MCF 10A (cell line): ENCODE results near the gene SYCE3. TPM values are rescaled to one million over a fixed set of nuclear protein-coding genes. Genes with fewer than 3 reads are reported as not detected.
A peak's percentile ranks its signal among the peaks of the same experiment; 100 is the strongest.

Source experiments
- BruUV-seq: library from RNA; stranded (reverse); fragments of 400-500 nt; replicated peaks from 2 replicates; lab custom pipeline; 2021; lab: Mats Ljungman, UMichigan
- CTCF ChIA-PET: fragments of 300-600 bp; sonication (Branson Sonifier 250); formaldehyde crosslinking; extraction: SDS; loops from one replicate; lab custom pipeline; 2021; ENCODE audit warnings: antibody characterized with exemption, inconsistent platforms; lab: Yijun Ruan, JAX
- POLR2A ChIA-PET: fragments of 300-600, 350-650 bp; sonication (Branson Sonifier 250); formaldehyde crosslinking; extraction: SDS; loops from one replicate; lab custom pipeline; 2020; ENCODE audit warnings: antibody characterized with exemption, inconsistent platforms; lab: Yijun Ruan, JAX
- DNase-seq: peaks from one replicate; pipeline ENCODE4 v3.0.0-alpha.2; 2018; ENCODE audit not compliant: unreplicated experiment
- H3K27ac Mint-ChIP-seq: one replicate; pipeline ENCODE4 v1.8.0; 2022; ENCODE audit warnings: mild to moderate bottlenecking, low read depth, mixed read lengths; ENCODE audit not compliant: unreplicated experiment
- H3K27me3 Mint-ChIP-seq: one replicate; pipeline ENCODE4 v1.8.0; 2022; ENCODE audit warnings: mixed read lengths; ENCODE audit not compliant: insufficient read depth, unreplicated experiment
- H3K36me3 Mint-ChIP-seq: one replicate; pipeline ENCODE4 v1.8.0; 2022; ENCODE audit warnings: mild to moderate bottlenecking, moderate library complexity, mixed read lengths; ENCODE audit not compliant: insufficient read depth, unreplicated experiment
- H3K4me1 Mint-ChIP-seq: one replicate; pipeline ENCODE4 v1.8.0; 2022; ENCODE audit warnings: mixed read lengths; ENCODE audit not compliant: insufficient read depth, unreplicated experiment
- H3K4me3 Mint-ChIP-seq: one replicate; pipeline ENCODE4 v1.8.0; 2022; ENCODE audit warnings: mild to moderate bottlenecking, moderate library complexity, mixed read lengths; ENCODE audit not compliant: unreplicated experiment
- H3K9me3 Mint-ChIP-seq: one replicate; pipeline ENCODE4 v1.8.0; 2022; ENCODE audit warnings: mixed read lengths; ENCODE audit not compliant: unreplicated experiment
- CTCF ChIP-seq: fragments of 200-600 bp; IDR thresholded peaks from one replicate; pipeline ENCODE4 v1.8.0; 2022; ENCODE audit warnings: antibody characterized with exemption, mild to moderate bottlenecking; ENCODE audit not compliant: unreplicated experiment
- intact Hi-C: fragments of 100-400 bp; cut with micrococcal nuclease; formaldehyde crosslinking; loops from 2 replicates; pipeline ENCODE4 v1.14.1; 2022
- total RNA-seq: library from RNA; stranded (reverse); gene quantifications from 2 replicates; pipeline ENCODE4 v1.2.3, GENCODE V29; 2022

Gene SYCE3
- total RNA-seq, 1 experiment from 2014 or later, result 0.82 TPM

DNA sequence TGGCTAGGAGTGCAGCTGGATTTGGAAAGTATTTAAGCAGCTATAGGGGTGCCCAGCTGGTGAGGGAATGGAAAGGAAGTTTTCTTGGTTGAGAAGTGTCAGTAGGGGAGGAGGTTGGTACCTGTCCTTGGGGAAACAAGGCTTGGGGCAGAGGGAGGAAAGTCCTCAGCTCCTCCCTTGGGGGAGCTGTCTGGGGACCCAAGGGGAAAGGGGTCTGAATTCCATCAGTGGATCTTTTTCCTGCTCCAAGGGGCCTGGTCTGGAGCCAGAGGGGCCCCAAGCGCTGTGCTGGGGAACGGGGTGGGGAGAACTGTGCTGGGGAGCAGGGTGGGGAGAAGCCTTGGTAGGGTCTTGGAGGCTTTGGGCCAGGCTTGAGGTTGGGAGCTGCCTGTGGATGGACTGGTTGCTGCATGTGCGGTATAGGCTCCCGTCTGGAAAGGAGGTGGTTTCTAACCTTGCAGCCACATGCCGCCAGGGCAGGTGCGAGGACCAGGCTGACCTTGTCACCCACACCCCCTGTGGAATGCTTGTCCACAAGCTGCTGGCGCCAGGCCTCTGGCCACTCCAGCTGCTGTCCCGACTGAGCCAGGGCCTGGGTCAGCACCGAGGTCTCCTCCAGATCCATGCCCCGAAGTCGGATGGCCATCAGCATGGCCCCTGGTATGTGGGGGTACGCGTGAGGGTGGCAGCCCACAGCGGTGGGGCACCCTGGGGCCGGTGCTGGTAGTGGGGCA, 33.9 kb downstream of the SYCE3 start:
- ChIA-PET POLR2A (interaction anchor here (0.7 to 7.1 kb wide), 9 partner anchors 10 to 96 kb away, joined by 3 to 170 read pairs (median 5); partner anchors contain the start of genes CHKB, LMF2, NCAPH2 and SYCE3), CTCF (interaction anchor here (0.6 to 1.7 kb wide), 6 partner anchors 26 to 380 kb away, joined by 3 to 7 read pairs (median 4); partner anchors contain the start of gene SYCE3)
- intact Hi-C loops, result loop anchor here (5.0 kb wide), 1 partner anchor 53 kb away; the partner anchor contains the start of gene CHKB

GRCh38 chr22:50527921-50528681, 34.6 kb downstream of the SYCE3 start:
- intact Hi-C loops, result loop anchor here (5.0 kb wide), 1 partner anchor 54 kb away; the partner anchor contains the start of gene CHKB
- H3K36me3 Mint-ChIP-seq, result peaks cover 61% of the 10 kb centered on the region

More for the DNA sequence above, 33.9 kb downstream of the SYCE3 start:
- H3K27me3 Mint-ChIP-seq, result no peaks in the 10 kb centered on the region
- no TSS peak for BruUV-seq
- DNase-seq, result peak; percentile 12
- H3K9me3 Mint-ChIP-seq, result no peaks in the 10 kb centered on the region
- peak overlapping the region; percentile 85 for H3K4me3 Mint-ChIP-seq
- peaks cover 57% of the 10 kb centered on the region for H3K36me3 Mint-ChIP-seq
- no peak for TF ChIP-seq CTCF
- no peak overlapping the region for H3K27ac Mint-ChIP-seq
- peaks cover 30% of the 10 kb centered on the region for H3K4me1 Mint-ChIP-seq

GRCh38 chr22:50526834-50527801, 35.6 kb downstream of the SYCE3 start:
- peaks cover 20% of the 10 kb centered on the region for H3K4me1 Mint-ChIP-seq
- ChIA-PET CTCF (interaction anchor here (0.6 to 1.3 kb wide), 7 partner anchors 11 to 370 kb away, joined by 3 to 5 read pairs (median 4); no protein-coding TSS in a partner anchor), POLR2A (interaction anchor here (0.7 to 7.1 kb wide), 5 partner anchors 12 to 94 kb away, joined by 4 to 170 read pairs (median 74); partner anchors contain the start of genes LMF2, NCAPH2 and SYCE3)
- H3K9me3 Mint-ChIP-seq, result no peaks in the 10 kb centered on the region
- H3K27ac Mint-ChIP-seq, result peak overlapping the region; percentile 71
- peak; percentile 29 for DNase-seq
- peak overlapping the region; percentile 85 for H3K4me3 Mint-ChIP-seq
- intact Hi-C loops, result loop anchor here (1.0 to 5.0 kb wide), 2 partner anchors 35 to 55 kb away; partner anchors contain the start of genes CHKB and SYCE3
- no TSS peak for BruUV-seq
- H3K36me3 Mint-ChIP-seq, result peaks cover 61% of the 10 kb centered on the region
- no peaks in the 10 kb centered on the region for H3K27me3 Mint-ChIP-seq
- no peak for TF ChIP-seq CTCF

More at GRCh38 chr22:50527921-50528681, 34.6 kb downstream of the SYCE3 start:
- Mint-ChIP-seq H3K4me3 (peak overlapping the region; percentile 85), H3K9me3 (no peaks in the 10 kb centered on the region), H3K27me3 (no peaks in the 10 kb centered on the region), H3K4me1 (peaks cover 26% of the 10 kb centered on the region), H3K27ac (no peak overlapping the region)
- ChIA-PET POLR2A (interaction anchor here (0.7 to 7.1 kb wide), 9 partner anchors 11 to 96 kb away, joined by 3 to 170 read pairs (median 5); partner anchors contain the start of genes CHKB, LMF2, NCAPH2 and SYCE3), CTCF (interaction anchor here (0.6 to 1.7 kb wide), 8 partner anchors 10 to 371 kb away, joined by 3 to 7 read pairs (median 4); partner anchors contain the start of gene SYCE3)
- TSS peak; percentile 7 for BruUV-seq
- no peak for DNase-seq
- no peak for TF ChIP-seq CTCF
